Endothelial cell of umbilical vein (primary cell): ENCODE measurements around the gene FNDC1. TPM values are rescaled to one million over a fixed set of nuclear protein-coding genes. Genes with fewer than 3 reads are reported as not detected.

Experiments used
- BruUV-seq: library from RNA; stranded (reverse); fragments of 400-500 nt; replicated peaks from 2 replicates; lab custom pipeline; 2021; lab: Mats Ljungman, UMichigan
- CTCF ChIA-PET: fragments of 300-600, 350-600 bp; sonication (Branson Sonifier 250); formaldehyde crosslinking; loops from one replicate; lab custom pipeline; 2021; ENCODE audit warnings: antibody characterized with exemption, inconsistent platforms; lab: Charles Lee
- POLR2A ChIA-PET: fragments of 300-600, 350-600 bp; sonication (Branson Sonifier 250); formaldehyde crosslinking; loops from one replicate; lab custom pipeline; 2021; ENCODE audit warnings: antibody characterized with exemption, inconsistent platforms; lab: Charles Lee
- DNase-seq: peaks from one replicate; pipeline ENCODE4 v3.0.0-alpha.2; 2011; ENCODE audit warnings: low read depth, low spot score
- FAIRE-seq: peaks from 2 replicates; lab custom pipeline; 2011; peaks lifted over from hg19 to GRCh38; lab: Jason Lieb, UNC
- H2AFZ ChIP-seq: 2 replicates; pipeline ENCODE4 v1.6.0; 2012; ENCODE audit warnings: low read depth, low read length, control low read depth, inconsistent platforms
- H3K27ac ChIP-seq: 2 replicates; pipeline ENCODE4 v1.5.1; 2011; ENCODE audit warnings: low read depth, mild to moderate bottlenecking, control low read depth, low read length, moderate library complexity; ENCODE audit not compliant: insufficient read depth
- H3K27me3 ChIP-seq, 2 experiments: 2 replicates each; pipeline versions ENCODE4 v1.6.0 to v1.6.1; 2011; ENCODE audit warnings: low read length in 2 of 2, mixed read lengths in 1 of 2; ENCODE audit not compliant: control insufficient read depth in 2 of 2, insufficient read depth in 2 of 2
- H3K36me3 ChIP-seq, 2 experiments: 2 replicates in 1 of 2; 3 replicates in 1 of 2; pipeline ENCODE4 v1.5.1; 2011; ENCODE audit warnings: low read length in 2 of 2, mild to moderate bottlenecking in 1 of 2, moderate library complexity in 1 of 2; ENCODE audit not compliant: control insufficient read depth in 2 of 2, insufficient read depth in 2 of 2; ENCODE audit errors: extremely low read depth in 1 of 2
- H3K4me1 ChIP-seq: 3 replicates; pipeline ENCODE4 v1.5.1; 2011; ENCODE audit warnings: mild to moderate bottlenecking, low read length; ENCODE audit not compliant: control insufficient read depth, insufficient read depth; ENCODE audit errors: extremely low read depth
- H3K4me2 ChIP-seq: 2 replicates; pipeline ENCODE4 v1.6.1; 2011; ENCODE audit warnings: low read length, control low read depth, mixed read lengths; ENCODE audit not compliant: insufficient read depth
- H3K4me3 ChIP-seq, 3 experiments: fragments of 200-600 bp in 1 of 3; sonication (generic), shearing (Covaris generic) in 1 of 3; replicated peaks in 1 of 3; 2 replicates each; pipeline ENCODE4 v1.5.1; 2011 to 2016; ENCODE audit warnings: control low read depth in 3 of 3, low read length in 3 of 3, mild to moderate bottlenecking in 2 of 3, inconsistent platforms in 1 of 3, low read depth in 1 of 3, moderate library complexity in 1 of 3; ENCODE audit not compliant: insufficient read depth in 1 of 3
- H3K79me2 ChIP-seq: 2 replicates; pipeline ENCODE4 v1.6.0; 2012; ENCODE audit warnings: low read length, inconsistent platforms; ENCODE audit not compliant: control insufficient read depth, insufficient read depth
- H3K9ac ChIP-seq: replicated peaks from 2 replicates; pipeline ENCODE3; 2011; ENCODE audit warnings: low read length, control low read depth; ENCODE audit not compliant: insufficient read depth; ENCODE audit errors: extremely low read depth
- H3K9me1 ChIP-seq: replicated peaks from 3 replicates; pipeline ENCODE4 v1.6.0; 2011; ENCODE audit warnings: mild to moderate bottlenecking, low read length; ENCODE audit not compliant: control insufficient read depth, insufficient read depth; ENCODE audit errors: extremely low read depth
- H3K9me3 ChIP-seq: replicated peaks from 2 replicates; pipeline ENCODE4 v1.5.1; 2012; ENCODE audit warnings: low read length, inconsistent platforms; ENCODE audit not compliant: control insufficient read depth, insufficient read depth
- H4K20me1 ChIP-seq: replicated peaks from 2 replicates; pipeline ENCODE3; 2011; ENCODE audit warnings: mild to moderate bottlenecking, low read length; ENCODE audit not compliant: control insufficient read depth, insufficient read depth; ENCODE audit errors: extremely low read depth
- CTCF ChIP-seq, 2 donors: IDR thresholded peaks; 1 replicate in 1 of 2; 2 replicates in 1 of 2; pipeline ENCODE4 v1.5.1; 2011; ENCODE audit warnings: low read length in 2 of 2, mild to moderate bottlenecking in 2 of 2, moderate library complexity in 2 of 2, control low read depth in 1 of 2, inconsistent platforms in 1 of 2, low read depth in 1 of 2; ENCODE audit not compliant: insufficient read depth in 1 of 2; ENCODE audit errors: extremely low read depth in 1 of 2
- EZH2 ChIP-seq: IDR thresholded peaks from 2 replicates; pipeline ENCODE4 v1.6.1; 2012; ENCODE audit warnings: borderline replicate concordance, low read depth, mild to moderate bottlenecking, moderate library complexity, low read length, inconsistent platforms; ENCODE audit not compliant: severe bottlenecking
- FOS ChIP-seq: IDR thresholded peaks from 2 replicates; pipeline ENCODE4 v1.6.1; 2011; ENCODE audit warnings: mild to moderate bottlenecking, low read length, moderate library complexity, borderline replicate concordance; ENCODE audit not compliant: insufficient read depth
- GATA2 ChIP-seq: IDR thresholded peaks from 2 replicates; pipeline ENCODE4 v1.7.0; 2011; ENCODE audit warnings: low read depth, mild to moderate bottlenecking, moderate library complexity, mixed read lengths, low read length; ENCODE audit not compliant: insufficient read length, insufficient read depth
- JUN ChIP-seq: IDR thresholded peaks from 2 replicates; pipeline ENCODE4 v1.6.1; 2011; ENCODE audit warnings: borderline replicate concordance, low read depth; ENCODE audit not compliant: insufficient read length, insufficient read depth
- MAX ChIP-seq: IDR thresholded peaks from 2 replicates; pipeline ENCODE4 v1.6.1; 2011; ENCODE audit not compliant: insufficient read depth, insufficient read length
- MYC ChIP-seq: IDR thresholded peaks from one replicate; pipeline ENCODE4 v1.6.1; 2011; ENCODE audit warnings: mild to moderate bottlenecking, low read depth, low read length
- POLR2A ChIP-seq: IDR thresholded peaks from 2 replicates; pipeline ENCODE4 v1.6.1; 2012; ENCODE audit warnings: low read depth, mild to moderate bottlenecking, control low read depth, low read length
- POLR2AphosphoS5 ChIP-seq: IDR thresholded peaks from 2 replicates; pipeline ENCODE4 v1.6.1; 2012; ENCODE audit warnings: low read depth, mild to moderate bottlenecking, control low read depth, low read length, moderate library complexity; ENCODE audit not compliant: insufficient read depth
- dilution Hi-C: fragments of 300-500 bp; cut with MboI; formaldehyde crosslinking; loops from one replicate; pipeline ENCODE4 v1.15.0; 2019; ENCODE audit warnings: low sequenced_read_pairs; ENCODE audit not compliant: extremely low pct_ligation_motif_present
- intact Hi-C: fragments of 100-400 bp; cut with micrococcal nuclease; formaldehyde crosslinking; loops from one replicate; pipeline ENCODE4 v1.10.0; 2022
- polyA plus RNA-seq, 4 experiments: library from polyadenylated mRNA; depleted of rRNA in 3 of 4; stranded (reverse) in 3 of 4; unstranded in 1 of 4; fragments of >200 nt; gene quantifications; 2 replicates each; pipeline versions ENCODE4 v1.2.1 to v1.2.3, GENCODE V29; 2011 to 2012; ENCODE audit warnings: missing spikeins in 1 of 4
- total RNA-seq: library from RNA; stranded (reverse); gene quantifications from 2 replicates; pipeline ENCODE4 v1.2.3, GENCODE V29; 2021

FNDC1 gene
- total and polyA plus RNA-seq, 2 donors (not counting 3 experiments of a cell fraction or from before 2014, with no cell fraction given): 0.04 TPM; not detected in 1

DNA sequence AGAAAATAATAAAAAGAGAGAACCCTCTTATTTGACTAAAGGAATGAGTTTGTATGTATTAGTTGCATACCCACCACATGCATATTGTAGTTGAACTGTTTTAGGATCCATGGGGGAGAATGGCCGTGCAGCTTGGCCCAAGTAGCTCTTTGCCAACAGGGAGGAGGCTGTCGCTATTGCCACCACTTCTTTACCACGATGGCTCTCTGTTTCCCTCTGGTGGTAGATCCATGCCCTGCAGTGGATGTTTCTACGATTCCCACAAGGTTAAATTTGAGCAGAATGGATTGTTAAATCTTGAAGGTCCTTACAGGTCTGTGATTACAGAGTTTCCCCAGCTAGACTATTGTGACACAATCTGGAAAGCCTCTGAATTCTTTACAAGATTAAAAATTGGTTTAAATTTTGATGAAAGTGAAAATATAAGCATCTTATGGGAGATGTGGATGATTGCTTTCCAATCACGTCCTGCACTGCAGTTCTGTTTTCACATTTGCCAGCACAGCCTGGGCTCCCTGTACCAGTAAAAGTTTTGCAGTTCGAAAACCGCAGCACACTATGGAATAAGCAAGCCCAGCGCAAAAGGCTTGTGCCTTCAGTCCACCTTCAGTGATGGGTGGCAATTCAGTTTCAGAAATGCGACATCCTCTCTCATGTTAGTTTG is 34.4 kb upstream of the FNDC1 start:
- Histone ChIP-seq H3K9ac (no peak overlapping the region), H3K4me3 (no peak overlapping the region), H4K20me1 (no peaks in the 10 kb centered on the region), H3K4me1 (no peaks in the 10 kb centered on the region), H3K27ac (no peak overlapping the region), H3K9me3 (no peaks in the 10 kb centered on the region), H2AFZ (no peak overlapping the region), H3K27me3 (peaks cover 0 to 2% of the 10 kb centered on the region in 2 experiments), H3K79me2 (no peaks in the 10 kb centered on the region), H3K4me2 (no peak overlapping the region), H3K9me1 (no peaks in the 10 kb centered on the region), H3K36me3 (no peaks in the 10 kb centered on the region)
- BruUV-seq: no TSS peak
- peak; percentile 55 for FAIRE-seq
- dilution Hi-C loops (no loop called here), intact Hi-C loops (loop anchor here (1.0 kb wide), 2 partner anchors 93 to 127 kb away; no protein-coding TSS in a partner anchor)
- TF ChIP-seq FOS (no peak), POLR2A (no peak), MAX (no peak), CTCF (IDR thresholded peaks at IDR 0.05; ENCODE audit: extremely low read depth in 1 of 2, insufficient read depth in 1 of 2, low read depth in 1 of 2, low read length in 2 of 2) (peak; percentile 80 to 86)
- ChIA-PET CTCF (interaction anchor here (0.5 to 4.3 kb wide), 40 partner anchors 9 to 921 kb away, joined by 3 to 165 read pairs (median 5); partner anchors contain the start of genes RSPH3 and TAGAP), POLR2A (no interaction called here)
- DNase-seq: peak; percentile 62

- no peak for TF ChIP-seq FOS
- TF ChIP-seq CTCF (IDR thresholded peaks at IDR 0.05; ENCODE audit: extremely low read depth in 1 of 2, insufficient read depth in 1 of 2, low read depth in 1 of 2, low read length in 2 of 2): no peak
- TF ChIP-seq EZH2: no peak
- TF ChIP-seq POLR2AphosphoS5: no peak
- no peak for TF ChIP-seq GATA2
- TF ChIP-seq MYC: no peak
- no peak for TF ChIP-seq JUN
- no peak for TF ChIP-seq POLR2A
- TF ChIP-seq MAX: no peak
- ChIA-PET CTCF (interaction anchor here (2.0 to 2.3 kb wide), 2 partner anchors 16 to 95 kb away, joined by 6 to 7 read pairs; no protein-coding TSS in a partner anchor), POLR2A (no interaction called here)
- no peak overlapping the region for H3K9ac ChIP-seq
- intact Hi-C loops (no loop called here), dilution Hi-C loops (no loop called here)
- H3K4me1 ChIP-seq: no peaks in the 10 kb centered on the region
- no peak overlapping the region for H3K4me2 ChIP-seq
- no peaks in the 10 kb centered on the region for H4K20me1 ChIP-seq
- H3K9me3 ChIP-seq: no peaks in the 10 kb centered on the region
- H3K36me3 ChIP-seq: no peaks in the 10 kb centered on the region
- H3K27me3 ChIP-seq: peaks cover 0 to 2% of the 10 kb centered on the region in 2 experiments
- no peak overlapping the region for H3K27ac ChIP-seq
- no TSS peak for BruUV-seq
- DNase-seq (no peak), FAIRE-seq (no peak)
- no peaks in the 10 kb centered on the region for H3K79me2 ChIP-seq
- no peak overlapping the region for H3K4me3 ChIP-seq
- no peaks in the 10 kb centered on the region for H3K9me1 ChIP-seq
- H2AFZ ChIP-seq: no peak overlapping the region
Measured at GRCh38 chr6:159137676-159138075, 31.5 kb upstream of the FNDC1 start.
